K562 (cell line): ENCODE results near the gene CD37. TPM values are rescaled to one million over a fixed set of nuclear protein-coding genes. Genes with fewer than 3 reads are reported as not detected.

Source experiments
- ATAC-seq: fragments of 200-7000 bp; cut with Tn5 transposase; 3 replicates; pipeline ENCODE4 v1.9.1; 2020; ENCODE audit warnings: moderate library complexity
- BruUV-seq: library from RNA; stranded (reverse); fragments of 400-500 nt; replicated peaks from 2 replicates; lab custom pipeline; 2021; lab: Mats Ljungman, UMichigan
- CTCF ChIA-PET: fragments of 300-600 bp; formaldehyde crosslinking; extraction: SDS; loops from one replicate; lab custom pipeline; 2021; ENCODE audit warnings: low intra/inter-chr PET ratio; lab: Yijun Ruan, JAX
- POLR2A ChIA-PET: fragments of 300-600, 350-650 bp; sonication (Branson Sonifier 250); formaldehyde crosslinking; extraction: SDS; loops from one replicate; lab custom pipeline; 2021; ENCODE audit warnings: antibody characterized with exemption, inconsistent platforms; lab: Yijun Ruan, JAX
- DNase-seq, 4 experiments: peaks; one replicate each; pipeline versions ENCODE4 v3.0.0 to v3.0.0-alpha.2; 2011 to 2018; ENCODE audit warnings: low spot score in 3 of 4, mixed read lengths in 3 of 4; ENCODE audit errors: extremely low read depth in 1 of 4
- FAIRE-seq: peaks from 2 replicates; lab custom pipeline; 2011; peaks lifted over from hg19 to GRCh38; lab: Jason Lieb, UNC
- H2AFZ ChIP-seq: 2 replicates; pipeline ENCODE4 v1.6.0; 2011; ENCODE audit warnings: low read depth, low read length, control low read depth, inconsistent platforms
- H3K27ac ChIP-seq: fragments of 200-600 bp; 3 replicates; pipeline ENCODE4 v1.8.0; 2011; ENCODE audit warnings: low read depth, mild to moderate bottlenecking, control low read depth, inconsistent platforms, low read length, moderate library complexity, mixed read lengths; ENCODE audit errors: extremely low read depth
- H3K27me3 ChIP-seq, 2 experiments: fragments of 300-600 bp in 1 of 2; 2 replicates in 1 of 2; 3 replicates in 1 of 2; pipeline versions ENCODE4 v1.6.0 to v1.8.0; 2011; ENCODE audit warnings: inconsistent platforms in 2 of 2, low read length in 2 of 2, mild to moderate bottlenecking in 1 of 2, mixed read lengths in 1 of 2, moderate library complexity in 1 of 2; ENCODE audit not compliant: control insufficient read depth in 2 of 2, insufficient read depth in 2 of 2
- H3K36me3 ChIP-seq: fragments of 300-600 bp; 3 replicates; pipeline ENCODE4 v1.8.0; 2011; ENCODE audit warnings: mild to moderate bottlenecking, low read length, inconsistent platforms; ENCODE audit not compliant: control insufficient read depth, insufficient read depth
- H3K4me1 ChIP-seq, 2 experiments: fragments of 200-600 bp in 1 of 2; replicated peaks in 1 of 2; 2 replicates in 1 of 2; 3 replicates in 1 of 2; pipeline versions ENCODE4 v1.5.1 to v1.8.0; 2011; ENCODE audit warnings: inconsistent platforms in 2 of 2, low read length in 2 of 2, mild to moderate bottlenecking in 1 of 2, mixed read lengths in 1 of 2, moderate library complexity in 1 of 2; ENCODE audit not compliant: control insufficient read depth in 2 of 2, insufficient read depth in 2 of 2
- H3K4me2 ChIP-seq: 2 replicates; pipeline ENCODE4 v1.6.1; 2011; ENCODE audit warnings: low read length, control low read depth, inconsistent platforms, mixed read lengths; ENCODE audit not compliant: insufficient read depth
- H3K4me3 ChIP-seq: fragments of 200-600 bp; sonication (generic), shearing (Covaris generic); 2 replicates; pipeline ENCODE4 v1.5.1; 2016; ENCODE audit warnings: control low read depth, inconsistent platforms
- H3K79me2 ChIP-seq: fragments of 200-600 bp; 3 replicates; pipeline ENCODE4 v1.8.0; 2011; ENCODE audit warnings: low read length, inconsistent platforms; ENCODE audit not compliant: control insufficient read depth, insufficient read depth
- H3K9ac ChIP-seq, 2 experiments: 2 replicates each; pipeline versions ENCODE4 v1.6.0 to v1.6.1; 2011; ENCODE audit warnings: low read depth in 2 of 2, low read length in 2 of 2, control low read depth in 1 of 2, inconsistent platforms in 1 of 2, mild to moderate bottlenecking in 1 of 2, mixed read lengths in 1 of 2; ENCODE audit not compliant: insufficient read depth in 1 of 2
- H3K9me1 ChIP-seq: one replicate; pipeline ENCODE4 v1.6.0; 2011; ENCODE audit warnings: inconsistent platforms, mild to moderate bottlenecking, low read length, moderate library complexity; ENCODE audit not compliant: control insufficient read depth, insufficient read depth
- H3K9me3 ChIP-seq: replicated peaks from 2 replicates; pipeline ENCODE4 v1.5.1; 2011; ENCODE audit warnings: low read depth, low read length, inconsistent platforms; ENCODE audit not compliant: control insufficient read depth, insufficient read depth
- H4K20me1 ChIP-seq: replicated peaks from 2 replicates; pipeline ENCODE4 v1.6.1; 2011; ENCODE audit warnings: low read length, inconsistent platforms, mixed read lengths; ENCODE audit not compliant: control insufficient read depth, insufficient read depth
- BRCA1 ChIP-seq, 2 experiments: fragments of 450-650 bp in 1 of 2; sonication (generic) in 1 of 2; formaldehyde crosslinking in 1 of 2; IDR thresholded peaks; 2 replicates each; pipeline versions ENCODE4 v1.5.0 to v1.6.1; 2017 to 2020; ENCODE audit warnings: mild to moderate bottlenecking in 1 of 2, missing genetic modification reagents in 1 of 2
- GMEB1 ChIP-seq: fragments of 250-450 bp; sonication (Bioruptor Pico); IDR thresholded peaks from 2 replicates; pipeline ENCODE4 v1.4.0; 2020; ENCODE audit warnings: mild to moderate bottlenecking
- LARP7 ChIP-seq: fragments of 450-650 bp; IDR thresholded peaks from 2 replicates; pipeline ENCODE4 v1.6.1; 2016
- RBM34 ChIP-seq: fragments of 200-400 bp; formaldehyde crosslinking; IDR thresholded peaks from 2 replicates; pipeline ENCODE4 v1.6.1; 2018; ENCODE audit warnings: low read length, borderline replicate concordance; ENCODE audit not compliant: insufficient read depth
- ZHX1 ChIP-seq: fragments of 150-350 bp; conservative IDR thresholded peaks from 2 replicates; pipeline ENCODE4 v1.6.1; 2014; ENCODE audit warnings: low read length
- ZNF512 ChIP-seq: IDR thresholded peaks from 2 replicates; pipeline ENCODE4 v1.6.1; 2016; ENCODE audit warnings: missing genetic modification characterization, missing compliant biosample characterization
- ZNF584 ChIP-seq: fragments of 200-800 bp; sonication (Bioruptor generic); IDR thresholded peaks from 2 replicates; pipeline ENCODE4 v1.6.1; 2016; ENCODE audit warnings: low read depth, mild to moderate bottlenecking, missing genetic modification characterization, missing compliant biosample characterization
- ZNF699 ChIP-seq: fragments of 250-450 bp; sonication (Bioruptor Pico); IDR thresholded peaks from 2 replicates; pipeline ENCODE4 v1.8.0; 2021; ENCODE audit warnings: mild to moderate bottlenecking, moderate library complexity; ENCODE audit not compliant: insufficient replicate concordance
- ZNF764 ChIP-seq: fragments of 250-450 bp; sonication (Bioruptor Pico); IDR thresholded peaks from 2 replicates; pipeline ENCODE4 v1.4.0; 2020; ENCODE audit warnings: low read depth, mild to moderate bottlenecking, moderate library complexity
- WGBS: fragments of 100-300 bp; shearing (Covaris generic); methylation state at CpG from one replicate; pipeline ENCODE4 v1.1.6; 2016; ENCODE audit warnings: low coverage, mixed read lengths; ENCODE audit not compliant: insufficient coverage; ENCODE audit errors: missing lambda C conversion rate; 5-methylcytosine and 5-hydroxymethylcytosine counted together
- in situ Hi-C: fragments of 300-500 bp; cut with MboI; formaldehyde crosslinking; loops from 4 replicates; pipeline ENCODE4 v1.15.0; 2018; ENCODE audit warnings: inconsistent platforms, mixed read lengths
- intact Hi-C: fragments of 100-400 bp; cut with micrococcal nuclease; formaldehyde crosslinking; loops from 2 replicates; pipeline ENCODE4 v1.14.2; 2022
- polyA plus RNA-seq, 8 experiments: library from polyadenylated mRNA; depleted of rRNA in 4 of 8; stranded (reverse) in 5 of 8; unstranded in 3 of 8; fragments of >200 nt; fragmentation: Nextera tagmentation in 2 of 8; fragmentation: Illumina TruSeq in 1 of 8; extraction: Ambion mirVana in 2 of 8; extraction: Trizol in 1 of 8; gene quantifications; 2 replicates each; pipeline versions ENCODE4 v1.2.1 to v1.2.3, GENCODE V29; 2011 to 2014; ENCODE audit warnings: inconsistent platforms in 1 of 8, missing spikeins in 1 of 8
- total RNA-seq, 7 experiments: library from RNA; depleted of rRNA in 6 of 7; stranded (reverse); fragments of >200 nt in 6 of 7; fragmentation: Illumina TruSeq in 2 of 7; extraction: Trizol in 2 of 7; gene quantifications; 2 replicates each; pipeline versions ENCODE4 v1.2.1 to v1.2.3, GENCODE V29; 2011 to 2021; ENCODE audit warnings: low replicate concordance in 1 of 7

The CD37 gene
- total and polyA plus RNA-seq, 9 of the 15 experiments (the other 6 are each of a cell fraction or from before 2014, with no cell fraction given) = 2.5 to 19.0 (median 7.4) TPM

GRCh38 chr19:49290517-49290916 lies 44.7 kb upstream of the CD37 start:
- no TSS peak for BruUV-seq
- in situ Hi-C loops = no loop called here
- POLR2A ChIA-PET = no interaction called here
- H3K9me3 ChIP-seq = no peaks in the 10 kb centered on the region
- no peaks in the 10 kb centered on the region for H4K20me1 ChIP-seq
- H3K27me3 ChIP-seq = peaks cover 4 to 24% of the 10 kb centered on the region in 2 experiments
- no peak overlapping the region for H3K9ac ChIP-seq
- H3K4me2 ChIP-seq = no peak overlapping the region
- H3K9me1 ChIP-seq = no peaks in the 10 kb centered on the region
- H3K79me2 ChIP-seq = no peaks in the 10 kb centered on the region
- H3K4me1 ChIP-seq = no peaks in the 10 kb centered on the region
- WGBS = 0% methylated on average over 3 of the region's 3 CpGs
- ATAC-seq = no peak
- H3K36me3 ChIP-seq = no peaks in the 10 kb centered on the region
- CTCF ChIA-PET = no interaction called here
- FAIRE-seq = no peak
- TF ChIP-seq ZHX1 (no peak), GMEB1 (CRISPR knock-in tag) (no peak), BRCA1 (IDR thresholded peaks at IDR 0.05) (no peak), BRCA1 (CRISPR knock-in tag; IDR thresholded peaks at IDR 0.05) (no peak), ZNF764 (no peak), RBM34 (no peak), ZNF512 (tag) (no peak), ZNF699 (CRISPR knock-in tag) (no peak), LARP7 (no peak), ZNF584 (CRISPR knock-in tag) (no peak)
- no peak overlapping the region for H3K27ac ChIP-seq
- H2AFZ ChIP-seq = no peak overlapping the region
- H3K4me3 ChIP-seq = no peak overlapping the region
- DNase-seq = no peak
- intact Hi-C loops = no loop called here
